HG02642 (cell line): ENCODE data around the gene ARID1B.
"Not testable (repeated sequence)": the region's sequence is repeated elsewhere in the genome, so short reads cannot be mapped to it uniquely, and the experiment has no call there.

Experiments
- ATAC-seq: cut with Tn5 transposase; IDR thresholded peaks from one replicate; pipeline ENCODE4 v1.9.1; 2021; ENCODE audit warnings: mild to moderate bottlenecking; ENCODE audit not compliant: unreplicated experiment, poor library complexity

The ARID1B gene

DNA sequence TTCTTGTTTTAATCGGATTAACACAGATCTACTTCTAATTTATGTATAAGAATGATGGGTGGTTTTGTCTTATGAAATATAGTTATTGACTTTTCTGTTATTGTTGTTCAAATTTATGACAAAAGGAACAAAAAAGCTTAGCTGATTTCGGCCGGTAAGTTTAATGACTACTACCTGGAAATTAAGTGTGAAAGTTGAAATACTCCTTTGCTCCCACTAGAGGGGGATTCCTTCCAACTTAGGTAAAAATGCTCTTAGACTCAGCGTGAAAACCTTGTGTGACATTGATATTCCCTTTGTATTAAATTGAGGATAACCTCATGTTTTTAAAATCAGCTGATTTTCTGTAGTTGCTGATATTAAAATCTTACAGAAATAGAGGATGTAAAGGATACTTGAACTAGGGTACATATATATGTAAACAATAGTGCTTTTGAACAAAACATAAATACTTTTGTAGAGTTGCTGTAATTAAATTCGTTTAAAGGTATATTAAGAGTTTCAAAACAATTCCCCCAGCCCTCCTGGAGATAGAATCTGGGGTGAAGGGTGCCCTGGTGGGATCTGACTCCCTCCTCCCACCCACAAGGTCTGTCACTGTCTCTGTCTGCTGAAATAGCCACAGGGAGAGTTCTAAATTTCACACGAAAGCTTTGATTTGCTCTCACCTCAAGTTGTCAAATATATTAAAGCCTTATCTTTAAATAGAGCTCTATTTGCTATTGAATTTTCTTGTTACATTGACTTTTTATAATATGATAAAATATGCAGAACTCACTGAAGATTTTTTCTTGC lies 257.5 kb downstream of the ARID1B start:
- ATAC-seq, result no peak

DNA sequence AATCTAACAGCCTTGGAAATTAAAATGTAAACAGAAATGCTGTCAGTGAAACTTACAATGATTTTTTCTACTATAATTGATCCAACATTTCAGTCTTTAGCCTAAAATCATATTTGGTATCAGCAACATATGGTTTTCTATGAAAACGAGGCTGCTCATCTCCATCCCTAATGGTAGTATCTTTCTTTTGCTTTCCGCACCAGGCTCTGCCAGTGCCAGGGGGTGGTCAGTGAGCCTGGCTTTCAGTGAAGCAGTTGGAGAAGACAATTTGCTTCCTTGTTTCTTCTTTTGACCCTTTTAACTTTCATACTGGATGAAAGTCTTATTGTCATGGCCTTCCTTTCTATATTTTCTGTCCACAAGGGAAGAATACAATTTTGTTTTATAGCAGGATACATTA lies 258.4 kb downstream of the ARID1B start:
- no peak for ATAC-seq

DNA sequence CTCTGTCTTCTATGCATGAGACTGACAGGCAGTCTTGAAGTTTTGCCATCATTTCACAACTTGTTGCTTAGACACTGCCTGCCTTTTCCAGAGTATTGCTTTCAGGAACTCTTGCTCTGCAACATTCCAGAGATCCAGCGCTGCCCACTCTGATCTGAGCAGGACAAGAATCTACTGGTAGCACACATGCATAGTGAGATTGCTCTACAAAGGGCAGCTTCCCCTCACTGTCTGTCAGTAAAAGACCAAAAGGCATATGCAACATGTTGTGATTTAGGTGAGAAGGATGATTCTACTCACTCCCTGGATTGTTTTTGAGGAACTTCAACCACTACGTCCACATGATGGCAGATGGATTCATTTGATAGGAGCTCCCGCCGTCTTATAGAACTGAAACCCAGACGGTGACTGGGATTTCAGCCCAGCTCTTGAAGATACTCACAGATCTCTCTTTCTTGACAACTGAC lies 259.1 kb downstream of the ARID1B start:
- no peak for ATAC-seq

DNA sequence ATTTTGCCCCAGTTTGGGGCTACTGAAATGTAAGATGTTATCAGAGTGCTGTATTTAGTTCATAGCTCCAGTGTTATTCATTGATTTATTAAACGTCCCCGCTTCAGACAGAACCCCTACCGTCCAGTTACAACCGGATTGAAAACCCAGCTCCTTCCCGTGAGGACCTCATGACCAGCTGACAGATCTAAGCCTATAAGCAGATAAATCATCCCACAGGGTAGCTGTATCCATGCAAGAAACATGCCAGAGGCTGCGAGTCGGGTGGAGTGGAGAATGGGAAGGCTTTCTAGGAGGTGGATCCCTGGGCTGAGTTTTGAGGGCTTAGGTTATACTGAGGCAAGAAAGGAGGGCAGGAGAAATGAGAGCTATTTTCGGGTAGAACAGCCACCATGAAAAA lies 260.0 kb downstream of the ARID1B start:
- no peak for ATAC-seq

DNA sequence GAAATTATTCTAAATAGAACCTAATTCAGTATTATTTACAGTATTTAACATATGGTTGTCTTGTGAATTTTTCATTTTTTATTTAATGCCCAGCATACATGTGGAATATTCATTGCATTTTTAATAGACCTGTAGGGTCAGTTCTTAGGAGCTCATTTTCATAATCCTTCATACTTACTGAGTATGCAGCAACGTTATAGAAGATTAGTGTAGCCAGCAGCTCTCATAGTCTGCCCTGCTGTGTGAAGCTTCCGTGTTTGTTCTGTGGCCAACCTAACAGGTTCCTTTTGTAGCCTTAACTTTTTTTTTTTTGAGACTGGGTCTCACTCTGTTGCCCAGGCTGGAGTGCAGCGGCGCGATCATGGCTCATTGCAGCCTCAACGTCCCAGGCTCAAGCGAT lies 261.4 kb downstream of the ARID1B start:
- no peak for ATAC-seq

DNA sequence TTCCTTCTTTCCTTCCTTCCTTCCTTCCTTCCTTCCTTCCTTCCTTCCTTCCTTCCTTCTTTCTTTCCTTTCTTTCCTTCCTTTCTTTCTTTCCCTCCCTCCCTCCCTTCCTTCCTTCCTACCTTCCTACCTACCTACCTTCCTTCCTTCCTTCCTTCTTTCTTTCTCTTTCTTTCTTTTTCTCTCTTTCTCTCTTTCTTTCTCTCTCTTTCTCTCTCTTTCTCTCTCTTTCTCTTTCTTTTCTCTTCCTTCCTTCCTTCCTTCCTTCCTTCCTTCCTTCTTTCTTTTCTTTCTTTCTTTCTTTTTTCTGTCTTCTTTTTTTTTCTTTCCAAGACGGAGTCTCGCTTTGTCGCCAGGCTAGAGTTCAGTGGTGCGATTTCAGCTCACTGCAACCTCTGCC lies 262.5 kb downstream of the ARID1B start:
- ATAC-seq, result not testable (repeated sequence)

DNA sequence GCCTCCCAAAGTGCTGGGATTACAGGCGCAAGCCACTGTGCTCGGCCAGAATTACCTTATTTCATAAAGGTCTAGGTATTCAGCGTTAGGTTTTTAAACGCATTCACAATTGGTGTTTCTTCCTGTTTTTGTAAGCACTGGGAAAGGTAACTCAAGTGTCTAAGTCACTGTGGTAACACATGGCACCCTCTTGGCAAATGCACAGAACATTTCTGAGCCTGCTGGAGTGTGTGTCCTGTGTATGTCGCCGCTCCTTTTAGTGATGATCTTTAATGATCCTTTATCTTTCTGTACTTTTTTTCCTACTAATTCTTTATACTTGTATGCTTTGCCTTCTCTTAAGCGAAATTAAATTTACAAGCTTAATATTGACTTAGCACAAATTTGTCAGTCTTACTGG lies 263.0 kb downstream of the ARID1B start:
- no peak for ATAC-seq

DNA sequence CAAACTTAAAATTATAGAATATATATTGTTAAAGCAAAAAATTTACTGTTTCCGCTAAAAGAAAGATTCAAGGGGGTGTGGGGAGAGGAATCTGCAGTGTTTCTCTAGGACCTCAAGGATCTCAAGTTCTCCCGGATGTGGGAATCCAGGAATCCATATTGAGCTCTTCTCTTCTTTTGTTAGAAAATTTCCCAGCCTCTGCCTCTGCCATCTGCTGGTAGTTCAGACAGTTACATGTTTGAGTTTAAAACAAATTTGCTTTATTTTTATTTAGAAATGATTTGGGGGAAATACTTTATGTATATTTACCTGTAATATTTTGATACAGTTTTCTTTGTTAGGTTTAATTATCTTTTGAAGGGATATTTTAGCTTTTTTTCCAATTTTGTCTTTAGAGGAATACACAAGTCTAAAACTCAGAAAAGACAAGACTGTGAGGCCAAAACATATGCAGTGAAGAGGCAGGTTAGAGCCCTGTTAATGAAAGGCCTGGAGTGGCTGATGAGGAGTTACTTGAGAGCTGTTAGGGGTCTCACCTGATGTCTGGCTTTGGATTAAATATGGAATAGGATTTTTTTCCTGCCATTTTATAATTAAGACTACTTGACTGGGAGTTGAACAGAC lies 268.8 kb downstream of the ARID1B start:
- no peak for ATAC-seq

DNA sequence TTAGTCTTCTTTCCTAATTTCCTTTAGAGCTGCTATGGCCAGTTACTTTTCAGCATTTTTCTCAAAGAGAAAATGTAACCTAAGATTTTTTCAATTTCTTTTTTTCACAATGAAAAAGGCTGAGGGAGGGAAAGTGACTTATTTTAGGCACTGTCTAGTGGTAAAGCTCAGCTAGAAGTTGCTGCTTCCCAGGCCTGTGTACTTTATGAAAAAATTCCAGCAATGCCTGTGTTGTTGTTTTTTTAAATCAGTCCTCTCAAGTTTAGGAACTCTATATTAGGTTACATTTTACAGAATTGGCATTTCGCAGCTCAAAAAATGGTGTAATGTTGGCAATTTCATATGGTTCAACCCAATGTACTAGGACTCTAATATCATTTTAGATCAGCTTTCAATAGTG lies 269.6 kb downstream of the ARID1B start:
- ATAC-seq, result no peak

DNA sequence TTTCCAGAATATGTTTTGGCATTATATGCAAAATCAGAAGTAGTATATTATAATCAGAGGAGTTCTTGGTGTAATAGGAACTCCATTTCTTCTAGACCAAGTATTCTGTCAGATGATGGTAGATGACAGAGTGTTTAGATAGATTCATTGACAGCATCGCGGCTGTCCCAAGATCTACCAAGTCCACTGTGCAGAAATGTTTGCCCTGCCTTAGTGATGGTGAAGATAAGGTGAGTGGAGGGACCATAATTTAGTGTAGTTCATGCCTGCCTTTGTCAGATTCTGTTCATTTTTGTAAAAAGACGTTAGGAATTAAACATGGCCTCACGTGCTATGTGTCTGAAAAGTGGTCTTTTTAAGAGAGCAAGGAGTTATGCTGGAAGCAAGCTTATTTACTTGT lies 270.1 kb downstream of the ARID1B start:
- no peak for ATAC-seq

DNA sequence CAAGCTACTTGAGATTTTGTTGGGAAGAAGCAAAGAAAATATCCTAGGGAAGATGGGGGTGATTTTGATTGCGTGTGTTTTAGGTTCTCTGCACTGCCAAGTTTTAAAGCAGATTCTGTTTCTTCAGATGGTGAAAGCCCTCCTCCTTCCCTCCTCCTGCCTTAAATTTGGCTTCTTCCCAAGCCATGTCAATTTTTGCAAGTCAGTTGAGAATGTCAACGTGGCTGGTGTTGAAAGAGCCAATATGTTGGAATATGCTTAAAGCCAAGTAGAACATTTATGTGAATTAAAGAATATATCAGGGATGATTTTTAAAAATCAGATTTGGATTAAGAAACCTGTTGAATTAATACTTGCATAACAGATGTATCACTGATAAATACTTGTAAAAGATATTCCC lies 270.8 kb downstream of the ARID1B start:
- ATAC-seq, result no peak

DNA sequence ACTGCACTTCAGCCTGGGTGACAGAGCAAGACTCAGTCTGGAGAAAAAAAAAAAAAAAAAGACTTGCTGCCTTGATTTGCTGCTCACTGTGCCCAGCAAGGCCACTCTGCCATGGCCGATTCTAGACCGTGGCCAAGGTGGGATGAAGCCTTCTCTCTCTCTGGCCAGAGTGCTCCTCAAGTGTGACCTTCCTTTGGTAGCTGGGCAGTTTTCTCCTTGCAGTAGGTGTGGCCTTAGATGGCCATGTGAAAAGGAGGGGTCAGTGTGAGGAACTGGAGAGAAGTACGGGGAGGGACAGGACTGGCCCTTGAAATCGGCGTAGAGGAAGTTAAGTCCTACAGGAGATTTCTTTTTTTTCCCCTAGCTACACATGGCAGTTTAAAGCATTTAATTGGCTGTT lies 272.0 kb downstream of the ARID1B start:
- ATAC-seq, result no peak

DNA sequence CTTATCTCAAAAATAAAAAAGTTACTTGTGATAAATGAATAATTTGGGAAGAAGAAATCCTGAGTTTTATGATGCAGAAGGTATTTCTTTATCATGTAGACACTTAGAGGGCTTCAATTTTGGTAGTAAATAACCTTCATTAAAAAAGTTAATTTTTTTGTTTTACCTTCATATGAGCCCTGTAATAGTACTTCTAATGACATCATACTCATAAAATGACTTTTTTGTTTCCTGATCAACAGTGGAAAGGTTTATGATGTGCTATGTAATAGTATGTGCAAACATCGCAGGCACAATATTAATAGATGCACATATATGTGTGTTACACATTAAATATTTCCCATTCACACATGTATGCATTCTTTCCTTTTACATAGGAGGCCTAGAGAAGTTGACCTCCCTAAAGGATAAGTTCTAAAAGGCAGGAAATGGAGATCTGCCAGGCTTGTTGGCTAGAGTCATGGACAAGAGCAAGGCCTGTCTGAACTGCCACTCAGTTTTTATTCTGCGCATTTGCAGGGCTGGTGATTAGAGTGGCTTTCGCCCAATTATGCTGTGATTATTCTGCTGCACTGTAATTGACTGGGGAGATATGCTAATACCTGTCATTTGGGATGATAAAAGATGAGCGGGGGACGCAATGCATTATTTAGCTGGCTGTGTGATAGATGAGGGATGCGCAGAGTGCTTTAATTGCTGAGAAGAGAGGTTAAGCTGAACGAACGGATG lies 273.5 kb downstream of the ARID1B start:
- ATAC-seq, result no peak

DNA sequence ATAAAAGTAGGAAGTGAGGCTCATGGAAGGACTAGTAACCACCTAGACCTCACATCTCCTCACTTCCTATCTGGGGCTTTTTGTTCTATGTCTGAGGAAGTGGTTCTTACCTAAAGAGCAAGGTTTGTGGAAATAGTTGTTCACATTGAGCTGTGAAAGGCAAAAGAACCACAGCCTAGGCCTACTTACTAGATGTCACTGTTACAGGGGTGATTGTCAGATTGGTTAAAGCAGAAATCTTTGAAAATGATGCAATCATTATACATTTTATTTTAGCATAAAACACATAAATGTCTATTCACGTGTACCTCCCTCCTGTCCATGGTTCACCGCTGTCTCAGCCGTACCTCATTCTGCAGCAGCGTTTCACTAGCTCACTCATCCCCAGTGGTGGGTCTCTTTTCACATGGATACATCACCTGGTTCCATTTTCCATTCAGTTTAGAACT lies 277.4 kb downstream of the ARID1B start:
- ATAC-seq, result peak; percentile 76

DNA sequence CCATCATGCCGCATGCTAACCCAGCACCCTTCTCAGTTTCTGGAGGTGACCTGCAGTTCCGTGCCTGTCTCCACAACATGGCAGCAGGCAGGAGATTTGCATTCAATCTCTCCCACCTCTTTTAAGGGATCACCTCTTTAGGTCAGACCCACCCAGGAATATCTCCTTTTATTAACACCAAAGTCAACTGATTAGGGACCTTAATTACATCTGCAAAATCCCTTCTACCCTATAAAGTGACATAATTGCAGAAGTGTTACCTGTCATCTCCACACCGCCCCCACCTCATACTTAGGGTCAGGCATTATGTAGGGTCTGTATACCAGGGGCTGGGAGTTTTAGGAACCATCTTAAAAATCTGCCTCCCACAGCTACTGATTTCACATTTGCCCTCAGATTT lies 278.7 kb downstream of the ARID1B start:
- ATAC-seq, result no peak

DNA sequence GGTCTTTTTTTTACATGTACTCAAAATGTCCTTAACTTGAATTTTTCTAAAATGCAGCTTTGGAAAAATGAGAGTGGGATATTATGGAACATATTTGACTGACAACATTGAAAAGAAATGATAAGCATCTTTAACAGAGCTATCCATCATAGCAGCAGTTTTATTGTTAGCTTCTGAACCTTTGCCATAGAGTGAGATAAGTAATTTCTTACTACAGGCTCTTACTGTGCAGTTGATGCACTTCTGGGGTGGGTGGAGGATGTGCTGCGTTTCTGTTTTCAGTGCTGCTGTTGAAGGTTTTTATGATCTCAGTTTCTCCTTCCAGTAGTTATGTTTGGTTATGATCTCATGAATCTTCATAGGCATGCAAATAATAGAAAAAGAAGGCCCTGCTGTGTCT lies 279.1 kb downstream of the ARID1B start:
- no peak for ATAC-seq

DNA sequence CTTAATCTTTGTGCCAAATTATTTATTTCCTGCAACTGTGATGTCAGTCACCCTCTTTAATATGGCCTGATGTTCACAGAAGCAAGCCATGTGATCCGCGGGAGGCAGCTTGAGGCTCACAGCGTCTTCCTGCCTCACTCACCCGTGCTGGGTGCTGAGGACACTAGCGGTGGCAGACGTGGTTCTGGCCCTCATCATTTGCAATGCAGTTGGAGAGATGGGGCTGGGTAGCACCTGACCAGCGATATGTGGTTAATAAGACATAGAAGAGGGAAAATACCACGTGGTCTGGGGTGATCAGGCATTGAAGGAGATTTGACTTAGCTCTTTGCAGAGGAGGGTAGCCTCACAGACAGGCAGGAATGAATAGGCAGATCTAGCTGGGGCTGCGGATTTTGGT lies 281.4 kb downstream of the ARID1B start:
- no peak for ATAC-seq

DNA sequence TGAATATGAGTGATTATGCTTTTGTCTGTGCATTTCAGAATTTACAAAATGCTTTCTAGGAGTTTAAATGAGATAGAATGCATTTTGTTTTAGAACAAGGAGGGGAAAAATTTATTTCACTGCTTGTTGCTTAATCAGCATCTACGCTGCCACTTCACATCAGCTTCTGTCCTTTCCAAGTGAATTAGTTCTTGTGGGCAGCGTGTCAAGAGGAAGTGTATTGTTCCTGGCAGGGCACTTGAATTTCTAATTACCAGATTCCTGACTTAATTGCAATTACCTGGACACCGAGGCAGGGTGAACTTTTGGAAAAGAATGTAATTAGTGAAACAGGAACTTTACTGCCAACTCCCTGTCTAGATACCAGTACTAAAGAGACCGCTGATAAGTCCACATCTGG lies 282.6 kb downstream of the ARID1B start:
- no peak for ATAC-seq

DNA sequence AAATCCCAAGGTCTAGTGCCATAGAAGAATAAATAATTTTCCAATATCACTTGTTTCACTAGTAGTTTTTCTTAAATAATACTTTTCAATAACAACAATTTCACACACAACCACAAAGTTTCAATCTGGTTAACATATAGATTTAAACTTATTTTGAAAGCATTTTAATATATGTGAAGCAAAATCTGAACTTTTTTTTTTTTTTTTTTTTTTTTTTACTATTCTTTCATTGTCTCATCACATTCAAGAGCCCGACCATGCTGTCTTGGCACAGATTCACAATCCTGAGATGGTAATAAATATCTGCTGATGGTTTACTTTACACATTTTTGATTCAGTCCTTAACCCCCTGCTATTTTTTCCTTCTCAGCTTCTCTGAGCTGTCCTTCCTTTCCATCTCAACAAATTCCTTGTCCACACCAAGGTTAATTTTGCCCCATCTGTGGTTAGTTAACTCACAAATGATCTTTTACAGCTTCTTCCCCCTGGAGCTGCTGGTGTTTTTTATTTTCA lies 283.3 kb downstream of the ARID1B start:
- ATAC-seq, result no peak

DNA sequence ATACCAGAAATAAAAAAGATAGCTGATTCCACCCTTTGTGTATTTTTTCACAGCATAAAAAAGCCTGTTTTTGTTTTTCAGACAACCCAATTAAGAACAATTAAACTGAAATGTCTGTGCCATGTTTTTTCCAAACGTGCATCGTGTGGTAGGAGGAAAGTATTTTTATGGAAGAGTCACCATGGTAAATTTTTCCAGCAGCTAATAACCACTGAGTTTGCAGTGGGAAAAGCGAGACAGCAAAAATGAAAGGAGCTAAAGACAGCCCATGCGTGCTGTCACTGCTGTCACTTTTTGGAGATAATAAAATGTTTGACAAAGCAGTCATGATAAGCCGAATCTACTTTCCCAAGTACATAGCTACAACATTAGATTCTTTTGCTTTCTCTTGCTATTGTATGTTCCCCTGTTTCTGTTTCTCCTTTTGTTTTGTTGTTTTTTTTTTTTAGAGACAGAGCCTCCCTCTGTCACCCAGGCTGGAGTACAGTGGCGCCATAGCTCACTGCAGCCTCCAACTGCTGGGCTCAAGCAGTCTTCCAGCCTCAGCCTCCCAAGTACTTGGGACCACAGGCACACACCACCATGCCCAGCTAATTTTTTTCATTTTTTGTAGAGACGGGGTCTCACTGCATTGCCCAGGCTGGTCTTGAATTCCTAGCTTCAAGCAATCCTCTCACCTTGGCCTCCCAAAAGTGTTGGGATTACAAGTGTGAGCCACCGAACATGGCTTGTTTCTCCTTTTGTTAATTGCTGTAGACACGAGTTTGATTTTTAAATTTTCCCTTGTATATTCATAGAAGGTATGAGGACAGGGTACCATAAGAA lies 284.8 kb downstream of the ARID1B start:
- ATAC-seq, result no peak
